ENCODE results near the gene PHAF1.

PHAF1 gene

GRCh38 chr16:67196881-67197280, 87.1 kb downstream of the PHAF1 start:
- DNase-seq (ENCODE audit: low read depth): no peak

- DNase-seq (ENCODE audit: low read depth): no peak
Observed at GRCh38 chr16:67197704-67198103, 88.0 kb downstream of the PHAF1 start.

Data from CMK (cell line).